HepG2 (cell line): ENCODE measurements around the gene ETFRF1. TPM values are rescaled to one million over a fixed set of nuclear protein-coding genes. Genes with fewer than 3 reads are reported as not detected.

Source experiments
- ATAC-seq: fragments of 200-7000 bp; cut with Tn5 transposase; 3 replicates; pipeline ENCODE4 v1.9.1; 2020; ENCODE audit warnings: mild to moderate bottlenecking, moderate library complexity
- BruUV-seq: library from RNA; stranded (reverse); fragments of 400-500 nt; replicated peaks from 2 replicates; lab custom pipeline; 2021; lab: Mats Ljungman, UMichigan
- CTCF ChIA-PET: fragments of 300-600 bp; formaldehyde crosslinking; extraction: SDS; loops from one replicate; lab custom pipeline; 2021; ENCODE audit warnings: low total read pairs, inconsistent platforms, low intra/inter-chr PET ratio; lab: Yijun Ruan, JAX
- POLR2A ChIA-PET: fragments of 350-600 bp; sonication (Branson Sonifier 250); formaldehyde crosslinking; loops from one replicate; lab custom pipeline; 2020; ENCODE audit warnings: antibody characterized with exemption, inconsistent platforms; lab: Yijun Ruan, JAX
- DNase-seq: peaks from one replicate; pipeline ENCODE4 v3.0.0-alpha.2; 2015; ENCODE audit warnings: low spot score
- FAIRE-seq: peaks from 3 replicates; lab custom pipeline; 2011; peaks lifted over from hg19 to GRCh38; lab: Jason Lieb, UNC
- H2AFZ ChIP-seq: one replicate; pipeline ENCODE4 v1.6.1; 2011; ENCODE audit warnings: low read length, inconsistent platforms
- H3K27ac ChIP-seq: fragments of 300-600 bp; 3 replicates; pipeline ENCODE4 v1.8.0; 2011; ENCODE audit warnings: mixed run types, mild to moderate bottlenecking, mixed read lengths, low read length, inconsistent platforms; ENCODE audit not compliant: insufficient read depth; ENCODE audit errors: extremely low read length
- H3K27me3 ChIP-seq, 2 experiments: fragments of 200-600 bp in 1 of 2; 2 replicates in 1 of 2; 3 replicates in 1 of 2; pipeline versions ENCODE4 v1.6.0 to v1.8.0; 2011; ENCODE audit warnings: low read length in 2 of 2, mild to moderate bottlenecking in 2 of 2, moderate library complexity in 2 of 2, inconsistent platforms in 1 of 2; ENCODE audit not compliant: insufficient read depth in 2 of 2, control insufficient read depth in 1 of 2
- H3K36me3 ChIP-seq, 2 experiments: fragments of 200-600 bp in 1 of 2; replicated peaks in 1 of 2; 2 replicates in 1 of 2; 3 replicates in 1 of 2; pipeline versions ENCODE4 v1.5.1 to v1.8.0; 2011; ENCODE audit warnings: low read length in 2 of 2, inconsistent platforms in 1 of 2; ENCODE audit not compliant: insufficient read depth in 2 of 2, control insufficient read depth in 1 of 2
- H3K4me1 ChIP-seq: 2 replicates; pipeline ENCODE4 v1.5.1; 2012; ENCODE audit warnings: low read length, inconsistent platforms; ENCODE audit not compliant: insufficient read depth
- H3K4me2 ChIP-seq: 2 replicates; pipeline ENCODE4 v1.6.0; 2011; ENCODE audit warnings: low read depth, low read length, inconsistent platforms
- H3K4me3 ChIP-seq, 3 experiments: fragments of 200-600 bp in 1 of 3; sonication (generic), shearing (Covaris generic) in 1 of 3; replicated peaks in 1 of 3; 2 replicates each; pipeline ENCODE4 v1.5.1; 2011 to 2016; ENCODE audit warnings: low read length in 3 of 3, inconsistent platforms in 2 of 3, low read depth in 2 of 3, mild to moderate bottlenecking in 2 of 3, control low read depth in 1 of 3, mixed read lengths in 1 of 3; ENCODE audit not compliant: insufficient read depth in 1 of 3
- H3K79me2 ChIP-seq: one replicate; pipeline ENCODE4 v1.6.1; 2011; ENCODE audit warnings: low read length, inconsistent platforms; ENCODE audit not compliant: insufficient read depth
- H3K9ac ChIP-seq: 2 replicates; pipeline ENCODE4 v1.6.0; 2011; ENCODE audit warnings: mild to moderate bottlenecking, low read depth, low read length, inconsistent platforms; ENCODE audit not compliant: insufficient read depth
- H3K9me3 ChIP-seq: 2 replicates; pipeline ENCODE4 v1.5.1; 2012; ENCODE audit warnings: mild to moderate bottlenecking, low read length
- H4K20me1 ChIP-seq: 2 replicates; pipeline ENCODE4 v1.6.0; 2011; ENCODE audit warnings: inconsistent platforms, mild to moderate bottlenecking, low read length, moderate library complexity; ENCODE audit not compliant: insufficient read depth
- ATF7 ChIP-seq, 2 experiments: fragments of 450-650 bp in 1 of 2; sonication (generic) in 1 of 2; formaldehyde crosslinking in 1 of 2; IDR thresholded peaks; 2 replicates each; pipeline versions ENCODE4 v1.4.0 to v1.6.1; 2016 to 2020; ENCODE audit warnings: antibody characterized with exemption in 1 of 2, mild to moderate bottlenecking in 1 of 2, missing genetic modification reagents in 1 of 2
- ATM ChIP-seq: fragments of 450-650 bp; IDR thresholded peaks from 2 replicates; pipeline ENCODE4 v1.7.1; 2017; ENCODE audit warnings: mild to moderate bottlenecking, borderline replicate concordance
- CREB1 ChIP-seq, 2 experiments: fragments of 450-650 bp in 1 of 2; IDR thresholded peaks; 2 replicates each; pipeline ENCODE4 v1.6.1; 2016 to 2017; ENCODE audit warnings: control low read depth in 1 of 2, mild to moderate bottlenecking in 1 of 2, missing compliant biosample characterization in 1 of 2, missing genetic modification characterization in 1 of 2
- DMAP1 ChIP-seq: IDR thresholded peaks from 2 replicates; pipeline ENCODE4 v1.6.1; 2016
- ESRRA ChIP-seq: sonication (generic); formaldehyde crosslinking; IDR thresholded peaks from 2 replicates; pipeline ENCODE4 v1.5.1; 2020; ENCODE audit warnings: mild to moderate bottlenecking, low read depth, missing genetic modification reagents
- FOXA1 ChIP-seq, 2 experiments: fragments of 450-650 bp in 1 of 2; sonication (generic) in 1 of 2; formaldehyde crosslinking in 1 of 2; IDR thresholded peaks; 2 replicates each; pipeline versions ENCODE4 v1.4.0 to v1.6.1; 2016 to 2020; ENCODE audit warnings: missing genetic modification reagents in 1 of 2
- HOXA7 ChIP-seq: sonication (generic); formaldehyde crosslinking; IDR thresholded peaks from 2 replicates; pipeline ENCODE4 v1.8.1; 2022; ENCODE audit warnings: mild to moderate bottlenecking, missing genetic modification reagents, moderate library complexity
- MAF1 ChIP-seq: sonication (generic); formaldehyde crosslinking; IDR thresholded peaks from 2 replicates; pipeline ENCODE4 v1.5.0; 2020; ENCODE audit warnings: missing genetic modification reagents, borderline replicate concordance
- MAFK ChIP-seq, 2 experiments: IDR thresholded peaks in 1 of 2; conservative IDR thresholded peaks in 1 of 2; 2 replicates each; pipeline ENCODE4 v1.6.1; 2011; ENCODE audit warnings: improper control_type of control experiment in 2 of 2, low read length in 2 of 2
- MEIS1 ChIP-seq: sonication (generic); formaldehyde crosslinking; IDR thresholded peaks from 2 replicates; pipeline ENCODE4 v1.9.0; 2021; ENCODE audit warnings: mild to moderate bottlenecking, missing genetic modification reagents, moderate library complexity, borderline replicate concordance
- ONECUT2 ChIP-seq: sonication (generic); formaldehyde crosslinking; IDR thresholded peaks from 2 replicates; pipeline ENCODE4 v1.4.0; 2020; ENCODE audit warnings: missing genetic modification reagents
- PHB2 ChIP-seq: fragments of 450-650 bp; IDR thresholded peaks from 2 replicates; pipeline ENCODE4 v1.6.1; 2018; ENCODE audit not compliant: partially characterized antibody
- POLR2G ChIP-seq: fragments of 200-400 bp; formaldehyde crosslinking; IDR thresholded peaks from 2 replicates; pipeline ENCODE4 v1.6.1; 2018; ENCODE audit warnings: mild to moderate bottlenecking, low read depth, low read length, moderate library complexity
- RBFOX2 ChIP-seq: fragments of 200-400 bp; formaldehyde crosslinking; IDR thresholded peaks from 2 replicates; pipeline ENCODE4 v1.6.1; 2017; ENCODE audit warnings: low read depth, mild to moderate bottlenecking, low read length
- SMYD3 ChIP-seq: sonication (generic); formaldehyde crosslinking; IDR thresholded peaks from 2 replicates; pipeline ENCODE4 v1.8.1; 2023; ENCODE audit warnings: mild to moderate bottlenecking, missing genetic modification reagents
- TGIF2 ChIP-seq: IDR thresholded peaks from 2 replicates; pipeline ENCODE4 v1.6.1; 2016; ENCODE audit warnings: control low read depth, missing compliant biosample characterization
- ZBTB7A ChIP-seq: sonication (generic); formaldehyde crosslinking; IDR thresholded peaks from 2 replicates; pipeline ENCODE4 v1.8.0; 2022; ENCODE audit warnings: mild to moderate bottlenecking, missing genetic modification reagents
- ZIK1 ChIP-seq: sonication (generic); formaldehyde crosslinking; IDR thresholded peaks from 2 replicates; pipeline ENCODE4 v1.5.0; 2020; ENCODE audit warnings: mild to moderate bottlenecking, low read depth, missing genetic modification reagents, borderline replicate concordance
- ZNF235 ChIP-seq: sonication (generic); formaldehyde crosslinking; IDR thresholded peaks from 2 replicates; pipeline ENCODE4 v1.8.1; 2023; ENCODE audit warnings: mild to moderate bottlenecking, missing genetic modification reagents, borderline replicate concordance
- ZNF570 ChIP-seq: sonication (generic); formaldehyde crosslinking; IDR thresholded peaks from 2 replicates; pipeline ENCODE4 v1.4.0; 2020; ENCODE audit warnings: mild to moderate bottlenecking, missing genetic modification reagents, borderline replicate concordance
- ZNF777 ChIP-seq: sonication (generic); formaldehyde crosslinking; IDR thresholded peaks from 2 replicates; pipeline ENCODE4 v1.4.0; 2020; ENCODE audit warnings: missing genetic modification reagents
- WGBS: methylation state at CpG from one replicate; pipeline ENCODE4 v1.1.6; 2017; ENCODE audit warnings: low lambda C conversion rate; 5-methylcytosine and 5-hydroxymethylcytosine counted together
- in situ Hi-C: cut with HindIII; loops from 2 replicates; pipeline ENCODE4 v1.10.0; 2017; ENCODE audit warnings: low pct_unique_long_range_greater_than_20kb; ENCODE audit not compliant: extremely low pct_ligation_motif_present
- intact Hi-C: fragments of 100-400 bp; cut with micrococcal nuclease; formaldehyde crosslinking; loops from one replicate; pipeline ENCODE4 v1.10.0; 2022; ENCODE audit not compliant: unreplicated experiment
- polyA plus RNA-seq, 8 experiments: library from polyadenylated mRNA; depleted of rRNA in 3 of 8; stranded (reverse) in 7 of 8; unstranded in 1 of 8; fragments of >200 nt; fragmentation: Illumina TruSeq in 4 of 8; extraction: Trizol in 4 of 8; gene quantifications; 2 replicates each; pipeline versions ENCODE4 v1.2.1 to v1.2.3, GENCODE V29; 2011 to 2016; ENCODE audit warnings: low read depth in 4 of 8, missing spikeins in 1 of 8, mixed read lengths in 1 of 8; ENCODE audit not compliant: insufficient read depth in 1 of 8
- total RNA-seq, 5 experiments: library from RNA; depleted of rRNA; stranded (reverse); fragments of >200 nt; fragmentation: Illumina TruSeq; extraction: Trizol; gene quantifications; 2 replicates each; pipeline ENCODE4 v1.2.3, GENCODE V29; 2016; ENCODE audit warnings: low read depth in 1 of 5
- TF ChIP-seq, protein P1 (sequence below): IDR thresholded peaks from 2 replicates; pipeline ENCODE4 v1.6.1; 2016; ENCODE audit warnings: missing compliant biosample characterization, missing genetic modification reagents, borderline replicate concordance
- TF ChIP-seq, protein P2 (sequence below): sonication (generic); formaldehyde crosslinking; IDR thresholded peaks from 2 replicates; pipeline ENCODE4 v1.9.0; 2022; ENCODE audit warnings: low read depth, missing genetic modification reagents

Gene ETFRF1
- total and polyA plus RNA-seq, 2 of the 13 experiments (the other 11 are each of a cell fraction or from before 2014, with no cell fraction given), result 6.8 to 7.0 TPM

DNA sequence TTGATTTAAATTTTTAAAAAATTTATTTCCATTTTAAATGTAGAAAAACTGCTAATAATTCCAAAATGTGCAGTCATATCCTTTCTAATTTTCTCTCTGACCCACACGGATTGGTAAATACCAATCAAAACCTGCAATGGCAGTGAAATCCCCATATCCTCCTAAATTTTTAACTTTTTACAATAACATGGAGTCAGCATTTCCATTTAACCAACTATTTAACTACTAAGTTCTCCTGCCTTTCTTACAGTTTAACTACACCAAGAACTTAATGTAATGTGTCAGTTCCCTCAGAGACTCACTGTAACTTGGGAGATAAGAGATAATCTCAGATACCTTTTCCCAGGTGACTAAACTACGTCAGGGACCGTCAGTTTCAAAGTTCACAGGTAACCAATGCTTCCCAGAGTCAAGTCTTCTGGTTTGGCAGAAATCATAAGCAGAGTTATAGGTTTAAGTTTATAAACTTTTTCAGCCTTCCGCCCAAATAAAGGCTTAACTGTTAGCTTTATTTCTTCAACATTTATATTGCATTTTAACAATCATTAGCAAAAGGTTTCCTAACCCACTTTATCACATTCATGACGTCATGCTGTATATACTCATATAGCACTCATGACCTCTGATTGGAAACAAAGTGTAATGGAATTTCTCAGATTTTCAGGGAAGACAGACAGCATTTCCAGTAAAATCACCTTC, 48.1 kb downstream of the ETFRF1 start:
- DNase-seq, result no peak
- H3K4me1 ChIP-seq, result no peaks in the 10 kb centered on the region
- intact Hi-C loops, result no loop called here
- ATAC-seq, result no peak
- no peak overlapping the region for H3K9ac ChIP-seq
- no peak overlapping the region for H3K27ac ChIP-seq
- H3K9me3 ChIP-seq, result no peaks in the 10 kb centered on the region
- POLR2A ChIA-PET, result interaction anchor here (0.9 kb wide), 1 partner anchor 11 kb away, joined by 3 read pairs; no protein-coding TSS in a partner anchor
- no peak overlapping the region for H2AFZ ChIP-seq
- CTCF ChIA-PET, result no interaction called here
- no peak overlapping the region for H3K4me3 ChIP-seq
- peaks cover 5% of the 10 kb centered on the region for H3K79me2 ChIP-seq
- H3K27me3 ChIP-seq, result no peaks in the 10 kb centered on the region
- no peaks in the 10 kb centered on the region for H4K20me1 ChIP-seq
- peaks cover 1 to 6% of the 10 kb centered on the region in 2 experiments; a peak in 1 of 5 replicates for H3K36me3 ChIP-seq
- in situ Hi-C loops, result no loop called here
- BruUV-seq, result no TSS peak
- no peak for FAIRE-seq
- H3K4me2 ChIP-seq, result no peak overlapping the region
- 92% methylated on average over 5 of the region's 5 CpGs for WGBS
- TF ChIP-seq ZNF570 (CRISPR knock-in tag), result no peak
- no peak for TF ChIP-seq DMAP1 (CRISPR knock-in tag)
- TF ChIP-seq ZNF777, result no peak
- TF ChIP-seq RBFOX2, result no peak
- no peak for TF ChIP-seq TGIF2 (CRISPR knock-in tag)
- no peak for TF ChIP-seq MAF1 (CRISPR knock-in tag)
- no peak for TF ChIP-seq PHB2
- no peak for TF ChIP-seq ZIK1 (CRISPR knock-in tag)
- TF ChIP-seq MEIS1 (CRISPR knock-in tag), result no peak
- no peak for TF ChIP-seq ESRRA
- TF ChIP-seq ZNF235 (CRISPR knock-in tag), result no peak
- TF ChIP-seq ATM, result no peak
- TF ChIP-seq SMYD3 (CRISPR knock-in tag), result no peak
- TF ChIP-seq, protein P1, sequence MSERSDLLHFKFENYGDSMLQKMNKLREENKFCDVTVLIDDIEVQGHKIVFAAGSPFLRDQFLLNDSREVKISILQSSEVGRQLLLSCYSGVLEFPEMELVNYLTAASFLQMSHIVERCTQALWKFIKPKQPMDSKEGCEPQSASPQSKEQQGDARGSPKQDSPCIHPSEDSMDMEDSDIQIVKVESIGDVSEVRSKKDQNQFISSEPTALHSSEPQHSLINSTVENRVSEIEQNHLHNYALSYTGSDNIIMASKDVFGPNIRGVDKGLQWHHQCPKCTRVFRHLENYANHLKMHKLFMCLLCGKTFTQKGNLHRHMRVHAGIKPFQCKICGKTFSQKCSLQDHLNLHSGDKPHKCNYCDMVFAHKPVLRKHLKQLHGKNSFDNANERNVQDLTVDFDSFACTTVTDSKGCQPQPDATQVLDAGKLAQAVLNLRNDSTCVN (CRISPR knock-in tag), result no peak
- no peak for TF ChIP-seq ZBTB7A
- no peak for TF ChIP-seq HOXA7 (CRISPR knock-in tag)
- no peak for TF ChIP-seq FOXA1 (IDR thresholded peaks at IDR 0.05)
- no peak for TF ChIP-seq FOXA1 (CRISPR knock-in tag; IDR thresholded peaks at IDR 0.05)
- peak; percentile 1 to 53; a peak in 2 of 4 replicates for TF ChIP-seq MAFK (conservative IDR thresholded peaks at IDR 0.05 in 1 of 2, IDR thresholded peaks at IDR 0.05 in 1 of 2; ENCODE audit: low read length in 2 of 2)
- TF ChIP-seq, protein P2, sequence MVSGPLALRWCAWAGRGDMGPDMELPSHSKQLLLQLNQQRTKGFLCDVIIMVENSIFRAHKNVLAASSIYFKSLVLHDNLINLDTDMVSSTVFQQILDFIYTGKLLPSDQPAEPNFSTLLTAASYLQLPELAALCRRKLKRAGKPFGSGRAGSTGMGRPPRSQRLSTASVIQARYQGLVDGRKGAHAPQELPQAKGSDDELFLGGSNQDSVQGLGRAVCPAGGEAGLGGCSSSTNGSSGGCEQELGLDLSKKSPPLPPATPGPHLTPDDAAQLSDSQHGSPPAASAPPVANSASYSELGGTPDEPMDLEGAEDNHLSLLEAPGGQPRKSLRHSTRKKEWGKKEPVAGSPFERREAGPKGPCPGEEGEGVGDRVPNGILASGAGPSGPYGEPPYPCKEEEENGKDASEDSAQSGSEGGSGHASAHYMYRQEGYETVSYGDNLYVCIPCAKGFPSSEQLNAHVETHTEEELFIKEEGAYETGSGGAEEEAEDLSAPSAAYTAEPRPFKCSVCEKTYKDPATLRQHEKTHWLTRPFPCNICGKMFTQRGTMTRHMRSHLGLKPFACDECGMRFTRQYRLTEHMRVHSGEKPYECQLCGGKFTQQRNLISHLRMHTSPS (CRISPR knock-in tag), result no peak
- 0 out of 2 replicates have a peak, but pooled peaks have one; percentile 19 for TF ChIP-seq CREB1 (IDR thresholded peaks at IDR 0.05)
- no peak for TF ChIP-seq CREB1 (CRISPR knock-in tag; IDR thresholded peaks at IDR 0.05)
- peak; percentile 52 for TF ChIP-seq ATF7 (IDR thresholded peaks at IDR 0.05)
- TF ChIP-seq ATF7 (CRISPR knock-in tag; IDR thresholded peaks at IDR 0.05), result no peak
- TF ChIP-seq POLR2G, result no peak
- TF ChIP-seq ONECUT2 (CRISPR knock-in tag), result no peak
